CD4-positive, alpha-beta T cell (primary cell): Measurements from ENCODE around the gene FBXO21. TPM values are rescaled to one million over a fixed set of nuclear protein-coding genes. Genes with fewer than 3 reads are reported as not detected.

ENCODE experiments used
- ATAC-seq: fragments of 200-7000 bp; cut with Tn5 transposase; one replicate; pipeline ENCODE4 v1.10.0; 2022; ENCODE audit warnings: mild to moderate bottlenecking; ENCODE audit not compliant: poor library complexity
- CTCF ChIA-PET: fragments of 350-600 bp; sonication (Branson Sonifier 250); formaldehyde crosslinking; loops from one replicate; lab custom pipeline; 2021; ENCODE audit warnings: antibody characterized with exemption, inconsistent platforms; lab: Charles Lee
- POLR2A ChIA-PET: fragments of 350-600 bp; sonication (Branson Sonifier 250); formaldehyde crosslinking; loops from one replicate; lab custom pipeline; 2021; ENCODE audit warnings: antibody characterized with exemption, inconsistent platforms; lab: Charles Lee
- DNase-seq, 14 experiments: peaks; one replicate each; pipeline ENCODE4 v3.0.0-alpha.2; 2013 to 2020; ENCODE audit warnings: mixed read lengths in 2 of 14
- H3K27ac ChIP-seq, 2 donors: one replicate each; pipeline versions ENCODE4 v1.5.1 to v1.7.0; 2013; ENCODE audit warnings: low read length in 2 of 2, low read depth in 1 of 2, mild to moderate bottlenecking in 1 of 2
- H3K27me3 ChIP-seq, 2 experiments: 1 replicate in 1 of 2; 2 replicates in 1 of 2; pipeline versions ENCODE4 v1.6.1 to v1.7.0; 2013; ENCODE audit warnings: low read length in 2 of 2, control low read depth in 1 of 2, mild to moderate bottlenecking in 1 of 2, moderate library complexity in 1 of 2; ENCODE audit not compliant: insufficient read depth in 2 of 2, control insufficient read depth in 1 of 2
- H3K36me3 ChIP-seq: one replicate; pipeline ENCODE4 v1.6.1; 2013; ENCODE audit warnings: low read length, control low read depth; ENCODE audit not compliant: insufficient read depth
- H3K4me1 ChIP-seq: one replicate; pipeline ENCODE4 v1.6.1; 2013; ENCODE audit warnings: low read length, control low read depth; ENCODE audit not compliant: insufficient read depth
- H3K4me3 ChIP-seq: one replicate; pipeline ENCODE4 v1.5.1; 2013; ENCODE audit warnings: mild to moderate bottlenecking, low read length, moderate library complexity
- H3K9me3 ChIP-seq, 2 experiments: 1 replicate in 1 of 2; 2 replicates in 1 of 2; pipeline versions ENCODE4 v1.6.1 to v1.7.0; 2013; ENCODE audit warnings: low read length in 2 of 2, mild to moderate bottlenecking in 2 of 2, control low read depth in 1 of 2, moderate library complexity in 1 of 2; ENCODE audit not compliant: control insufficient read depth in 1 of 2, insufficient read depth in 1 of 2
- H3K27ac Mint-ChIP-seq: one replicate; pipeline ENCODE4 v1.8.0; 2020; ENCODE audit warnings: mixed read lengths
- H3K27me3 Mint-ChIP-seq: one replicate; pipeline ENCODE4 v1.8.0; 2021; ENCODE audit warnings: mixed read lengths
- H3K36me3 Mint-ChIP-seq: one replicate; pipeline ENCODE4 v1.8.0; 2021; ENCODE audit warnings: low read depth, mixed read lengths
- H3K4me1 Mint-ChIP-seq: one replicate; pipeline ENCODE4 v1.8.0; 2021; ENCODE audit warnings: low read depth, mixed read lengths
- H3K4me3 Mint-ChIP-seq: one replicate; pipeline ENCODE4 v1.8.0; 2020; ENCODE audit warnings: mild to moderate bottlenecking, mixed read lengths
- H3K9me3 Mint-ChIP-seq: one replicate; pipeline ENCODE4 v1.8.0; 2020; ENCODE audit warnings: mixed read lengths
- CTCF ChIP-seq: fragments of 200-600 bp; IDR thresholded peaks from one replicate; pipeline ENCODE4 v1.8.0; 2022; ENCODE audit warnings: antibody characterized with exemption, mild to moderate bottlenecking
- intact Hi-C, 2 experiments: fragments of 100-400 bp; cut with DNase I in 1 of 2; cut with micrococcal nuclease in 1 of 2; formaldehyde crosslinking; loops; one replicate each; pipeline versions ENCODE4 v1.15.1 to v1.9.0; 2023 to 2025; cut with DNase I, micrococcal nuclease
- total RNA-seq, 174 experiments: library from RNA in 2 of 174; stranded (reverse) in 2 of 174; gene quantifications; one replicate each; pipeline ENCODE4 v1.2.3 and lab custom pipeline; 2021 to 2026

FBXO21 gene
- total RNA-seq, 2 experiments from 2014 or later: 67.7 to 67.9 TPM

GRCh38 chr12:117126335-117126734 is 63.9 kb downstream of the FBXO21 start:
- Histone ChIP-seq H3K9me3 (no peaks in the 10 kb centered on the region), H3K4me3 (no peak overlapping the region), H3K27me3 (no peaks in the 10 kb centered on the region), H3K36me3 (no peaks in the 10 kb centered on the region), H3K27ac (no peak overlapping the region), H3K4me1 (no peaks in the 10 kb centered on the region)
- Mint-ChIP-seq H3K36me3 (no peaks in the 10 kb centered on the region), H3K9me3 (no peaks in the 10 kb centered on the region), H3K27me3 (no peaks in the 10 kb centered on the region), H3K4me1 (no peaks in the 10 kb centered on the region), H3K27ac (no peak overlapping the region), H3K4me3 (no peak overlapping the region)
- ATAC-seq: no peak
- ChIA-PET POLR2A (no interaction called here), CTCF (no interaction called here)
- intact Hi-C loops: no loop called here
- no peak for TF ChIP-seq CTCF
- DNase-seq: no peak

GRCh38 chr12:117125767-117126166 is 64.5 kb downstream of the FBXO21 start:
- ATAC-seq: no peak
- no peaks in the 10 kb centered on the region for H3K27me3 ChIP-seq
- CTCF ChIA-PET: no interaction called here
- DNase-seq: no peak
- no peaks in the 10 kb centered on the region for H3K9me3 ChIP-seq
- Mint-ChIP-seq H3K4me3 (no peak overlapping the region), H3K27me3 (no peaks in the 10 kb centered on the region), H3K4me1 (no peaks in the 10 kb centered on the region), H3K36me3 (no peaks in the 10 kb centered on the region), H3K9me3 (no peaks in the 10 kb centered on the region), H3K27ac (no peak overlapping the region)
- no peak overlapping the region for H3K27ac ChIP-seq
- POLR2A ChIA-PET: no interaction called here
- no peak for TF ChIP-seq CTCF
- intact Hi-C loops: no loop called here
- H3K4me3 ChIP-seq: no peak overlapping the region
- no peaks in the 10 kb centered on the region for H3K36me3 ChIP-seq
- no peaks in the 10 kb centered on the region for H3K4me1 ChIP-seq

- Histone ChIP-seq H3K27me3 (no peaks in the 10 kb centered on the region), H3K4me1 (no peaks in the 10 kb centered on the region), H3K4me3 (no peak overlapping the region), H3K9me3 (no peaks in the 10 kb centered on the region), H3K27ac (no peak overlapping the region), H3K36me3 (no peaks in the 10 kb centered on the region)
- Mint-ChIP-seq H3K4me3 (no peak overlapping the region), H3K27me3 (no peaks in the 10 kb centered on the region), H3K9me3 (no peaks in the 10 kb centered on the region), H3K36me3 (no peaks in the 10 kb centered on the region), H3K27ac (no peak overlapping the region), H3K4me1 (no peaks in the 10 kb centered on the region)
- POLR2A ChIA-PET: no interaction called here
- DNase-seq: no peak
- intact Hi-C loops: no loop called here
- no peak for TF ChIP-seq CTCF
- no peak for ATAC-seq
- CTCF ChIA-PET: no interaction called here
Observed at GRCh38 chr12:117125272-117125613, 65.0 kb downstream of the FBXO21 start.
